NCI-H1417 treated with DMSO at 0.1 percent for 48 hours (cell line): Measurements from ENCODE around the gene PLXDC1.

Experiments
- DNase-seq: peaks from one replicate; lab custom pipeline; 2025; lab: John Stamatoyannopoulos, UW

Gene PLXDC1

GRCh38 chr17:39097150-39097519 lies 54.3 kb downstream of the PLXDC1 start:
- no peak for DNase-seq

- DNase-seq, result no peak
Observed at GRCh38 chr17:39096508-39097149, 54.8 kb downstream of the PLXDC1 start.

GRCh38 chr17:39095309-39095686 lies 56.1 kb downstream of the PLXDC1 start:
- no peak for DNase-seq

GRCh38 chr17:39094607-39095308 lies 56.7 kb downstream of the PLXDC1 start:
- no peak for DNase-seq

- no peak for DNase-seq
Observed at GRCh38 chr17:39092692-39093230, 58.7 kb downstream of the PLXDC1 start.

DNA sequence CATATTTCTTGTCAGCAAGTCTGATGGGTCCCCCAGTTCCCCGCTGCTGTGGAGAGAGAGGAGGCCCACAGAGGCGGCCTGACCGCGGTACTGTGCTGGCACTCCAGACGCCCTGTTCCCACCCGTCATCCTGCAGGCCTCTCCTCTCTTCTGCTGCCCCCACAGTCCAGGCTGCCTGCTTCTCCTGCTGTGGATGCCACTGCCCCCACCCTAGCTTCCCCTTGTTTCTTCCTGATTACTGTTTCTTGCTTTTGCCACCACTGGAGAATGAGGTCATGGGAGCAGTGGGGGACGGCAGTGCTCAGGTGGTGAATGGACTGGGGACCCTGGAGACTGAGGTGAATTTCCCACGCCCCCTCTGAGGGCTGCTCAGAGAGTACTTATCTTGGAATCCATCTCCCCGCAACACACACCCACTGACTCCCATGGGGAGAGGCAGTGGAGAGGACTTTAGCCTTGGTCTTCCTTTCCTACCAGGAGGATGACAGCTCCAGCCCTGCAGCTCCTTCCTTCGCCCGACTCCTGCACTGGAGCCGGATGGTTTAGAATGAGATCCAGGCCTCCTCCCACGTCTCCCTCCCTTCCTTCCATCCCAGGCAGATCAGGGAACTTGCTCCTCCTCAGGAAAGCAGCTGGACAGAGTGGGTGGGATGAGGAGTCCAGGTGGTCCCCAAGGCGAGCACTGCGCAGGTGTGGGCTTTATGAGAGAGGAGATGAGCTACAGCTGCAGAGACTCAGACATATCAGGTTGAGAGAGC lies 60.4 kb downstream of the PLXDC1 start:
- DNase-seq, result no peak

DNA sequence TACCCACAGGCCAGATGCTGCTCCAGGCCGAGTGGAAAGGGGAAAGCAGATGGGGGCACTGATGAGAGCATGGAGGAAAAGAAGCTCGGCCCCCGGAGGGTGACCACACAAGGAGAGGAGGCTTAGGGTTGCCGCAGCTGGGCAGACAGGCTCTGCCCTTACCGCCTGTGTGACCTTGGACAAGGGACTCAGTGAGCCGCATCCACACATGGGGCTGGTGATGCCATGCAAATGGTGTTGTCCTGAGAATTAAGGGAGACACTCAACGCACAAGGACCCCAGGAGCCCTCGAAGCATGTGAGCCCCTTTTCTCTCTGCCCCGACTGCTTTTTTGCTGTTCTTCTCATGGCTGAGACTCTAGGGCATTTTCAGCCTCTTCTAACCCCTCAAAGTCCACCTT lies 61.0 kb downstream of the PLXDC1 start:
- no peak for DNase-seq

GRCh38 chr17:39084558-39084957 lies 66.9 kb downstream of the PLXDC1 start:
- DNase-seq, result no peak

DNA sequence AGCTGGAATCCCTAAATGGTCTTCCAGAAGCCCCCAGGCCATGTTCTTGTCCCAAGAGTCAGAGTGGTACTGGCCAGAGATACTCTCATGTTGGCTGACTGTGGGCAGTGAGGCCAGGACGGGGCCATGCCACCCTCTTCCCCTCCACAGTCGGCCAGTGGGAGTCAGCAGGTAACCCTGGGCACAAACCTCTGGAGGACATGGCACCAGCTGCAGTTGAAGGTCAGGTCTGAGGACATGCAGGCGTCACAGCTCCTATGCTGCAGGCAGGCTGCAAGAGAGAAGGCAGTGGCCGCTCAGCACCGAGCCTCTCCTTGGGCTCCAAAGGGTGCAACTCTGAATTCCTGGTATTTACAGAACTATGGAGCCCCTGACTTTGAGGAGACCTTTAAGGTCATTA lies 68.2 kb downstream of the PLXDC1 start:
- DNase-seq, result no peak

DNA sequence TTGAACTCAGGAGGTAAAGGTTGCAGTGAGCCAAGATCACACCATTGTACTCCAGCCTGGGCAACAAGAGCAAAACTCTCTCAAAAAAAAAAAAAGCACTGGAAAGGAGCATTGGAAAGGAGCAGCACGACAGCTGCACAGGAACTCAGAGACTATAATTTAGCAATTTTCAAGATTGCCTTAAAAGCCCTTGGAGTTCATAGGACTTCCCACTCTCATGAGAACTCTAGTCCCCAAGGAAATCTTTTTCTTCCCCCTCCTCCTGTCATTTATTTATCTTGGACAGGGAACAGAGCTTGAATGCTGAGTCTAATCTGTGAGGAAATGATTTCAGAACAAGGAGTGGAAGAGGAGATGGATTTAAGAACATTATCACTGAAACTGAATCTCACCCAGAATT lies 69.0 kb downstream of the PLXDC1 start:
- no peak for DNase-seq

GRCh38 chr17:39081851-39082250 lies 69.6 kb downstream of the PLXDC1 start:
- no peak for DNase-seq

DNA sequence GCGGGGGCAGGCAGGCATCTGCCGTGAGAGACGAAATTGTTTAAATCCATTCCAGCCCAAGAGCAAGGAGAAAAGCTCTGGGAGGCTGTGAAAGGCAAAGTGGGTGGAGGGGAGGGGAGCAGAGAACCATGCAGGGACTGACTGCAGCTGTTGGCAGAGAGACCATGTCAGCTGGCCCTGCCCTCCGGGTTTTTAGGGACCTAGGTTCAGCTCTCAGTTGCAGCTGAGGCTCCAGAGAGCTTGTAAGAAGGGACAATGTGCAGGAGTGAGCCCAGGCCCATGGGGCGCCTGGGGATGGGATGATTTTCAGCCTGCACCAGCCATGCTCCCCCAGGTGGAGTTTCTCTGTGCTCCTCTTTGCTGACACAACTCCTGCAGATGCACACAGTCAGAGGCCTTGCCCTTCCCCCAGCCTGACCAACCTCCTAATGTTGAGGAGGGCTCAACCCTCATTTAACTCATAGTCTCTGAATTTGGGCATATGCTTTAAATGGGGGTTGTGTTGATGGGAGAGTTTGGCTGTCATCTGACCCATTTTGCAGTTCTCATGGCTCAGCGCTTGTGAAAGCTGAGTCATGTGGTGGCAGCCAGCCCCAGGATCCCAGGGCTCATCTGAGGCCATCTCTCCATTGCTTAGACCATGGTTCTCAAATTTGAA lies 70.9 kb downstream of the PLXDC1 start:
- DNase-seq, result no peak

GRCh38 chr17:39079836-39080235 lies 71.6 kb downstream of the PLXDC1 start:
- DNase-seq, result no peak

DNA sequence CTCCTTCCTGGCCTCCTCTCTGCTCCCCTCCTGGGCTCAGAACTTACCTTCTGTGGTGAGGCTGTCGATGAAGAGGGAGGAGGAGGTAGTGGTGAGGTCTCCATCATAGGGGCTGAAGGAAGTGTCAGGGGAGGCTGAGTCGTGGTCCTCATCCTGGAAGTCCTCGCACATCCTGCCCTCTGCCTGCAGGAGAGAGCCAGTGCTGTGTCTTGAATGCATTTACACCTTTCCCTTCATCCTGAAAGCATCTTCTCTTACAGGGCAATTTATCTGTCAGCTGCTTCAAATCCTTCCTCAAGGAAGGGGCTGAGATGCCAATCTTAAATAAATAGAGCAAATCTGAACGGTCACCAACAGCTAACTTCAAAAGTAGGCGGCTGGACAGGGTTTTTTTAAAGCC lies 73.6 kb downstream of the PLXDC1 start:
- DNase-seq, result no peak

DNA sequence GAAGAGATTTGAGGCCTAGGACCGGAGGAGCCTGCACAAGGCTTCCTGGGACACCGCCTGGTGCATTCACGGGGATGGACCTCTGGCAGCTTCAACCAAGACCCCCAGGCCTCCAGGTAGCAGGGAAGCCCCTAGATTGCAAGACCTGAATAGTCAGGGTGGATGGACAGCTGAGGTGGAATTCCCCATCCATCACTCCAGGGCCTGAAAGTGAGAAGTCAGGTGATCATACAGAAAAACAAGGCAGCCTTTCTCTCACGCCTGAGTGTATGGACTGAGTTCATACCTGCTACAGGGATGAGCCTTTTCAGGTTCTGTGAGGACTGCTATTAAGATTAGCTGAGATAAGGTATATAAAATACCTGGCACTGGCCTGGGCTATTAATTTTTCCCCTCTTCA lies 74.2 kb downstream of the PLXDC1 start:
- no peak for DNase-seq

DNA sequence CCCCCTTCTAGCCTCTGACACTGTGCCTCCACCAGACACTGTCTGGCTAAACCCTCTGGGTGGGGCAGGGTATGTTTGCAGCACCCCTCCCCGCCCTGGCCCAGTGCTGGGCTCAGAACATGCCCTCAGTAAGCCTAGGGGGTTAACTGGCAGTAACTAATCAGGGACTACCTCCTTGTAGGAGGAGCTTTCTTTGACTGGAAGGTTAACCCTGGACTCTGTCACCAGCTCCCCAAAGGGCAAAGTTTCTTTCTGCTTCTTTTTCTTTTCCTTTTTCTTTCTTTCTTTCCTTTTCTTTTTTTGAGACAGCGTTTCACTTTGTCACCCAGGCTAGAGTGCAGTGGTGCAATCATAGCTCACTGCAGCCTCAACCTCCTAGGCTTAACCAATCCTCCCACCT lies 76.8 kb downstream of the PLXDC1 start:
- DNase-seq, result no peak

DNA sequence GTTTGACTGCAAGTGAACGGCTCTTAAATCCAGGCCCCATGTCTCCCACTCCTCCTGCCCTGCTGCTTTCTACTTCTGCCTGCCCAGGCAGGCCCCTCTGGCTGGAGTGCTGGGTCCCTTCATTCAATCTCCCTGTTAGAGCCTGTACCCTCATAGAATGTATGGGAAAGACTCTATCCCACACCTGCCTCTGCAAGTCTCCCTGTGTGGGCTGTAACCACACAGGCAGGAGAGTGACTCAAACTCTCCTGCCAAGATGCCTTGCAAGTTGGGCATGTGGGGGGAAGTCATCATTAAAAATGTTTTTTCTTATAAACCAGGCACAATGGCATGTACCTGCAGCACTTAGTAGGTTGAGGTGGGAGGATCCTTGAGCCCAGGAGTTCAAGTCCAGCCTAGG lies 77.5 kb downstream of the PLXDC1 start:
- no peak for DNase-seq

DNA sequence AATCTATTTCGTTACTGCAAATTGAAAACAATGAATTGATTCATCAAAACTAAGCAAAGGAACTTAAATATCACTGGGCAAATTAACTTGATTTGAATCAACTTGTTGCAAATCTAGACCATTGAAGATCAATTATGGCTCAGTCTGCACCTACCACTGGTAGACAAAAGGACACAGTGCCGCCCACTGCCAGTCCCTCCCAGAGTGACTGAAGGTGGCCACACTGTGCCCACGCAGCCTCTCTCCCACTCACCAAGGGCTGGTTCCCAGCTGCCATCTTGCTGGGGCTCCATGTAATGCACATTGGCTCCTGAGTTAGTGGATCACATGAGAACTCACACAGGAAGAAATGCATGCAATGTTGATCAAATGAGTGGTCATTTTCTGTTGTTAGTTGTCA lies 78.1 kb downstream of the PLXDC1 start:
- DNase-seq, result no peak

GRCh38 chr17:39071573-39071972 lies 79.9 kb downstream of the PLXDC1 start:
- no peak for DNase-seq

- no peak for DNase-seq
Observed at GRCh38 chr17:39069114-39069756, 82.2 kb downstream of the PLXDC1 start.

DNA sequence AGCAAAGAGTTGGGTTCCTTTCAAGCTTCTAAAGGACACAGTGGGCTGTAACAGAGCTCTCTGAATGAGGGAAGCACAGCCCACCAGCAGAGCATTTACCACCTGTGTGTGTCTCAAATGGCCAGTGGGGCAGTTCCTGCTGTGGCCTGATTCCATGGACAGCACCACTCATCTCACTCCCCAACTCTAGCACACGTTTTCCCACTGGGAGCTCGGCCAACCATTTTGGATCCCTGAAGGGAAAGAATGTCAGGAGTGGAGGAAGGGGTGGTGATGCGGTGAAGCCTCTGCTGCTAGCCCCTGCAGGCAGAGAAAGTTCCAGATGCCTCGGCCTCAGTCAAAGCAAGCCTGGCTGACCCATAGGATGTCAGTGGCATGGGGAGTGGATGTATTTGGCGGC lies 86.6 kb downstream of the PLXDC1 start:
- no peak for DNase-seq

DNA sequence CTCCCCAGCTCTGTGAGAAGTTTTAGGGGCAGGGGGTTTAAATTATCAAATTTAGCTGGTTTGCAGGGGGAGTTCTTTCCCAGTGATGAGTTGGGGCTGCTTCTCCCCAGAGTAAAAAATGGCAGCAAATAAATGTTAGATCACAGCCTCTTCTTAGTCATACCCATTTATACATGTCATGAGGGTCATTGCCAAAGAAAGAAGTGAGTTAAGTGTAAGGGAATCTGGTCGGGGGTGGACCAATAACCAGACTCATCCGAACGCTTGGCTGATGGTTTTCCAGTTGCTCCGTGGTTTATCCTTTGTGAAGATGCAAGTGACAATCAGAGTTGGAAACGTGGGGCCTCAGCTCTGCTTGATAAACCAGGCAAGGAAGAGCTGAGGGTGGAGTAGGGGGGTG lies 87.1 kb downstream of the PLXDC1 start:
- no peak for DNase-seq
